Right cardiac atrium (tissue), 5 donors: ENCODE data around the gene GARS1. TPM values are rescaled to one million over a fixed set of nuclear protein-coding genes. Genes with fewer than 3 reads are reported as not detected.

Source experiments
- ATAC-seq, 2 donors: fragments of 200-7000 bp; cut with Tn5 transposase; one replicate each; pipeline versions ENCODE4 v1.8.0 to v1.9.1; 2020; ENCODE audit warnings: moderate library complexity in 2 of 2, mild to moderate bottlenecking in 1 of 2
- DNase-seq, 3 donors: peaks; one replicate each; pipeline ENCODE4 v3.0.0-alpha.2; 2020
- H3K27ac ChIP-seq: one replicate; pipeline ENCODE4 v1.5.1; 2013; ENCODE audit warnings: mild to moderate bottlenecking, low read length, control low read depth, moderate library complexity
- H3K27me3 ChIP-seq: one replicate; pipeline ENCODE4 v1.6.1; 2013; ENCODE audit not compliant: control insufficient read depth, insufficient read depth
- H3K4me1 ChIP-seq: one replicate; pipeline ENCODE4 v1.6.1; 2013; ENCODE audit warnings: low read length; ENCODE audit not compliant: control insufficient read depth, insufficient read depth
- H3K4me3 ChIP-seq: one replicate; pipeline ENCODE4 v1.5.1; 2013; ENCODE audit warnings: low read length, control low read depth
- H3K9me3 ChIP-seq: one replicate; pipeline ENCODE4 v1.6.1; 2013; ENCODE audit warnings: low read length; ENCODE audit not compliant: control insufficient read depth
- WGBS: extraction: QIAGEN DNeasy Blood & Tissue Kit; methylation state at CpG from one replicate; pipeline ENCODE4 v1.1.7; 2013; 5-methylcytosine and 5-hydroxymethylcytosine counted together
- intact Hi-C, 4 donors: fragments of 100-400 bp; cut with DNase I; formaldehyde crosslinking; loops; one replicate each; pipeline versions ENCODE4 v1.11.0 to v1.14.0; 2022 to 2023
- polyA plus RNA-seq: library from polyadenylated mRNA; stranded (reverse); fragments of 200-250 nt; gene quantifications from one replicate; pipeline ENCODE4 v1.2.3, GENCODE V29; 2013
- total RNA-seq, 4 donors: library from RNA; stranded (reverse); fragmentation: NEBNext Ultra II Directional; extraction: Animal tissue kit (Norgen Biotek cat#: 25700); gene quantifications; one replicate each; pipeline ENCODE4 v1.2.1, GENCODE V29; 2021
- donor health status: healthy with polysubstance abuse.
- donor health status: DM: no; HTN: yes; CAD: no.
- donor health status: DM: no; HTN: no; CAD: no.
- donor health status: DM: no; HTN: yes; CAD: no; lungs with severe emphysema.
- donor health status: DM: yes; HTN: yes; CAD: no.

The GARS1 gene
- total and polyA plus RNA-seq, 5 donors = 35.8 to 48.8 (median 40.4) TPM

DNA sequence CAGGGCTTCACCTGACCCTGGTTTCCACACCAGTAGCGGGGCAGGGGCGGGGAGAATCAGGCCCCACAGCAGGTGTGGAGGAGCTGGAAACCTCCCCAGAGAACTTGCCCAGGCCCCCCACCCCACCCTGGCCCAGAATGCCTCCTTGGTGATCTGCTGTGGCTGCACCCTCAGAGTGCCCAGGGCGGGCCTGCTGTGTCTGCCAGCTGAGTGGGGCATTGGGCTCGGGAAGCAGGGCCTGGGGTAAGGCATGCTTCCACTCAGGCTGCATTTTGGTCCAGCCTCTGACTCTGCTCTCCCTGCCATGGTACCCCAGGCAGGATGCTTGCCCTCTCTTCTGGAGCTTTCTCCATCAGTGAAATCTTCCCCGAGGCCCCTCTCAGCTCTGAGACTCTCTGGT, 88.6 kb downstream of the GARS1 start:
- H3K9me3 ChIP-seq = no peaks in the 10 kb centered on the region
- H3K4me3 ChIP-seq = no peak overlapping the region
- no peak overlapping the region for H3K27ac ChIP-seq
- ATAC-seq (no peak), DNase-seq (no peak)
- H3K4me1 ChIP-seq = no peaks in the 10 kb centered on the region
- intact Hi-C loops = loop anchor here in 1 of 4 donors (5.0 kb wide), 1 partner anchor 59 kb away; no protein-coding TSS in a partner anchor
- 88% methylated on average over 5 of the region's 5 CpGs for WGBS
- no peaks in the 10 kb centered on the region for H3K27me3 ChIP-seq

Other genes starting within 250 kb of the GARS1 start
- 10 to 100 TPM; 11.5 to 15.5 (median 12.2) TPM for gene NOD1, start 116.1 kb upstream of the GARS1 start, total RNA-seq
- gene NOD1, start 116.1 kb upstream of the GARS1 start, polyA plus RNA-seq = 8.6 TPM
- gene GGCT, start 90.0 kb upstream of the GARS1 start, total RNA-seq = 10 to 100 TPM; 21.2 to 25.1 (median 22.2) TPM
- 41.0 TPM for gene GGCT, start 90.0 kb upstream of the GARS1 start, polyA plus RNA-seq
- under 1 TPM in 1 of 4 donors, not detected in 3; 0.46 TPM for gene CRHR2, start 87.6 kb downstream of the GARS1 start, total RNA-seq
- gene CRHR2, start 87.6 kb downstream of the GARS1 start, polyA plus RNA-seq = 0.45 TPM
- gene INMT, start 157.3 kb downstream of the GARS1 start, total RNA-seq = 100 to 1,000 TPM in 3 of 4 donors, 10 to 100 TPM in 1; 87.9 to 180 (median 126) TPM
- gene INMT, start 157.3 kb downstream of the GARS1 start, polyA plus RNA-seq = 103 TPM
- 1 to 10 TPM; 4.0 to 6.0 (median 5.6) TPM for gene MINDY4, start 176.5 kb downstream of the GARS1 start, total RNA-seq
- 2.3 TPM for gene MINDY4, start 176.5 kb downstream of the GARS1 start, polyA plus RNA-seq